Endodermal cell (in vitro differentiated cells): ENCODE measurements around the gene KRT1. TPM values are rescaled to one million over a fixed set of nuclear protein-coding genes. Genes with fewer than 3 reads are reported as not detected.

ENCODE experiments used
- DNase-seq: peaks from one replicate; pipeline ENCODE4 v3.0.0-alpha.2; 2017
- H3K27ac ChIP-seq: 2 replicates; pipeline ENCODE4 v1.5.1; 2013; ENCODE audit warnings: mild to moderate bottlenecking, low read depth, low read length, moderate library complexity
- H3K27me3 ChIP-seq: 2 replicates; pipeline ENCODE4 v1.6.1; 2013; ENCODE audit warnings: mild to moderate bottlenecking, low read length, moderate library complexity; ENCODE audit not compliant: insufficient read depth, control insufficient read depth, poor library complexity, severe bottlenecking
- H3K36me3 ChIP-seq: 2 replicates; pipeline ENCODE4 v1.7.0; 2013; ENCODE audit warnings: mild to moderate bottlenecking, low read length, moderate library complexity; ENCODE audit not compliant: control insufficient read depth, insufficient read depth
- H3K4me1 ChIP-seq: one replicate; pipeline ENCODE4 v1.7.0; 2013; ENCODE audit warnings: low read length; ENCODE audit not compliant: control insufficient read depth, insufficient read depth
- H3K4me3 ChIP-seq: 2 replicates; pipeline ENCODE4 v1.5.1; 2013; ENCODE audit warnings: mild to moderate bottlenecking, low read length, moderate library complexity
- H3K9ac ChIP-seq: 2 replicates; pipeline ENCODE4 v1.6.1; 2013; ENCODE audit warnings: mild to moderate bottlenecking, low read length, moderate library complexity; ENCODE audit not compliant: poor library complexity, severe bottlenecking; ENCODE audit errors: extremely low read depth
- H3K9me3 ChIP-seq: 2 replicates; pipeline ENCODE4 v1.6.1; 2013; ENCODE audit warnings: mild to moderate bottlenecking, low read length, moderate library complexity; ENCODE audit not compliant: control insufficient read depth
- H3K27ac Mint-ChIP-seq: 2 replicates; pipeline ENCODE4 v1.8.0; 2020; ENCODE audit warnings: mixed read lengths
- H3K27me3 Mint-ChIP-seq: 2 replicates; pipeline ENCODE4 v1.8.0; 2021; ENCODE audit warnings: mild to moderate bottlenecking, mixed read lengths; ENCODE audit not compliant: insufficient read depth
- H3K36me3 Mint-ChIP-seq: 2 replicates; pipeline ENCODE4 v1.8.0; 2020; ENCODE audit warnings: low read depth, mixed read lengths
- H3K4me1 Mint-ChIP-seq: 2 replicates; pipeline ENCODE4 v1.8.0; 2020; ENCODE audit warnings: mixed read lengths
- H3K4me3 Mint-ChIP-seq: 2 replicates; pipeline ENCODE4 v1.8.0; 2020; ENCODE audit warnings: mild to moderate bottlenecking, moderate library complexity, mixed read lengths
- H3K9me3 Mint-ChIP-seq: 2 replicates; pipeline ENCODE4 v1.8.0; 2020; ENCODE audit warnings: mild to moderate bottlenecking, mixed read lengths
- CTCF ChIP-seq: fragments of 200-600 bp; sonication (generic); conservative IDR thresholded peaks from 2 replicates; pipeline ENCODE4 v1.5.0; 2021; ENCODE audit warnings: antibody characterized with exemption, mild to moderate bottlenecking
- WGBS, 2 experiments: methylation state at CpG; one replicate each; pipeline versions ENCODE4 v1.1.5 to v1.1.7; 2013; ENCODE audit warnings: missing lambda C conversion rate in 2 of 2, mixed read lengths in 1 of 2; ENCODE audit not compliant: insufficient coverage in 1 of 2, insufficient read length in 1 of 2; 5-methylcytosine and 5-hydroxymethylcytosine counted together
- total RNA-seq, 2 donors: library from RNA; stranded (reverse); fragmentation: NEBNext Ultra II Directional in 1 of 2; extraction: Animal tissue kit (Norgen Biotek cat#: 25700) in 1 of 2; gene quantifications; 2 replicates in 1 of 2; 3 replicates in 1 of 2; pipeline ENCODE4 v1.2.1, GENCODE V29; 2021

The KRT1 gene
- total RNA-seq, 2 donors from 2014 or later = not detected

- WGBS, 2 experiments = 88 to 93% methylated on average over 3 to 4 of the region's 4 CpGs
These were observed 46.8 kb upstream of the KRT1 start for GRCh38 chr12:52727037-52727436.

GRCh38 chr12:52726451-52726850 lies 46.2 kb upstream of the KRT1 start:
- 80 to 83% methylated on average over 1 to 2 of the region's 2 CpGs for WGBS, 2 experiments
- Mint-ChIP-seq H3K36me3 (no peaks in the 10 kb centered on the region), H3K27me3 (peaks cover 38% of the 10 kb centered on the region)

More at GRCh38 chr12:52727037-52727436, 46.8 kb upstream of the KRT1 start:
- Histone ChIP-seq H3K36me3 (no peaks in the 10 kb centered on the region), H3K27me3 (peaks cover 60% of the 10 kb centered on the region), H3K9me3 (no peaks in the 10 kb centered on the region), H3K4me3 (no peak overlapping the region), H3K4me1 (no peaks in the 10 kb centered on the region), H3K27ac (no peak overlapping the region), H3K9ac (no peak overlapping the region)
- no peak for TF ChIP-seq CTCF
- H3K4me3 Mint-ChIP-seq = no peak overlapping the region
- peaks cover 41% of the 10 kb centered on the region for H3K27me3 Mint-ChIP-seq
- no peak overlapping the region for H3K27ac Mint-ChIP-seq
- no peak for DNase-seq
- no peaks in the 10 kb centered on the region for H3K9me3 Mint-ChIP-seq
- no peaks in the 10 kb centered on the region for H3K36me3 Mint-ChIP-seq
- H3K4me1 Mint-ChIP-seq = no peaks in the 10 kb centered on the region

DNA sequence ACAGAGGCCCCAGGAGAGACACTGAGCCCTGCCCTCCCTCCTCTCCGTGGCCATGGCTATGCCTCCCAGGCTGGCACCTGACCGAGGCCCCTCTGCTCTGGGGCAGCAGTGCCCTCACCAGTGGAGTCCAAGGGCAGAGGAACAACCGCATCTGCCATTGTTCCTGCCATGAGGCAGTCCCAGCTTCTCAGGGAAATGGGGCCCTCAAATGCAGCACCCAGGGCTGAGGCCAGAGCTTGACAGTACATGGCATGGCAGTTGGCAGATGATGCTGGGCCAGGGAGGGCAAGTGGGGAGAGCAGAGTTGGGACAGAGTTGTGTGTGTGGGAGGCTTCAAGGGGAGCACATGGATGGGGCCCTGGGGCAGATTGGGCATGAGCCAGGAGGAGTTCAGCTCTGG lies 44.2 kb upstream of the KRT1 start:
- no peak for DNase-seq
- H3K9ac ChIP-seq = no peak overlapping the region
- no peaks in the 10 kb centered on the region for H3K36me3 ChIP-seq
- H3K4me3 ChIP-seq = no peak overlapping the region
- H3K9me3 ChIP-seq = no peaks in the 10 kb centered on the region
- Mint-ChIP-seq H3K9me3 (no peaks in the 10 kb centered on the region), H3K36me3 (no peaks in the 10 kb centered on the region), H3K27me3 (peaks cover 22% of the 10 kb centered on the region), H3K27ac (no peak overlapping the region), H3K4me1 (no peaks in the 10 kb centered on the region), H3K4me3 (no peak overlapping the region)
- WGBS, 2 experiments = 87 to 100% methylated on average over 1 to 3 of the region's 3 CpGs
- peaks cover 35% of the 10 kb centered on the region for H3K27me3 ChIP-seq
- H3K4me1 ChIP-seq = no peaks in the 10 kb centered on the region
- no peak for TF ChIP-seq CTCF
- no peak overlapping the region for H3K27ac ChIP-seq

More at GRCh38 chr12:52726451-52726850, 46.2 kb upstream of the KRT1 start:
- no peak for DNase-seq
- Histone ChIP-seq H3K27ac (no peak overlapping the region), H3K9me3 (no peaks in the 10 kb centered on the region), H3K4me1 (no peaks in the 10 kb centered on the region), H3K9ac (no peak overlapping the region), H3K27me3 (peaks cover 55% of the 10 kb centered on the region), H3K36me3 (no peaks in the 10 kb centered on the region), H3K4me3 (no peak overlapping the region)
- no peak for TF ChIP-seq CTCF
- Mint-ChIP-seq H3K9me3 (no peaks in the 10 kb centered on the region), H3K4me1 (no peaks in the 10 kb centered on the region), H3K4me3 (no peak overlapping the region), H3K27ac (no peak overlapping the region)
